ENCODE results near the gene TTC3.
"Not testable (repeated sequence)": the region's sequence is repeated elsewhere in the genome, so short reads cannot be mapped to it uniquely, and the experiment has no call there.

GRCh38 chr21:37143392-37143791, 70.3 kb downstream of the TTC3 start:
- TF ChIP-seq CTCF (IDR thresholded peaks at IDR 0.05; ENCODE audit: insufficient read depth, low read length); SPI1 (IDR thresholded peaks at IDR 0.05; ENCODE audit: borderline replicate concordance, low read depth); POLR2AphosphoS5 (IDR thresholded peaks at IDR 0.05; ENCODE audit: low read depth): not testable (repeated sequence)

Data from HL-60 (cell line).